NCI-H510A (cell line): ENCODE measurements around the gene MISP.
"Not testable (repeated sequence)": the region's sequence is repeated elsewhere in the genome, so short reads cannot be mapped to it uniquely, and the experiment has no call there.

Experiments used
- DNase-seq: peaks from one replicate; lab custom pipeline; 2025; lab: John Stamatoyannopoulos, UW

Gene MISP

DNA sequence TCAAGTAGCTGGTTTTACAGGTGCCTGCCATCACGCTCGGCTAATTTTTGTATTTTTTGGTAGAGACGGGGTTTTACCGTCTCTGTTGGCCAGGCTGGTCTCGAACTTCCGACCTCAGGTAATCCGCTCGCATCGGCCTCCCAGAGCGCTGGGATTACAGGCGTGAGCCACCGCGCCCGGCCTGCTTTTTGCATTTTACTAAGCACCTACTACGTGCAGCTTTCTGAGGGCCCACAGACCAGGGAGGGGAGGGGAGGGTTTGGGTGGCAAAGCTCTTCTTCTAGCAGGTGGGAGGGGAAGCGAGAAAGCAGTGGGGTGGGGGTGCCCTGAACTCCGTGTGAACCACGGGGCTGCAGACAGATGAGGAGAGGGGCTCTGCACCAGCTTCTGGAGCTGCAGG is 27.2 kb upstream of the MISP start:
- no peak for DNase-seq

DNA sequence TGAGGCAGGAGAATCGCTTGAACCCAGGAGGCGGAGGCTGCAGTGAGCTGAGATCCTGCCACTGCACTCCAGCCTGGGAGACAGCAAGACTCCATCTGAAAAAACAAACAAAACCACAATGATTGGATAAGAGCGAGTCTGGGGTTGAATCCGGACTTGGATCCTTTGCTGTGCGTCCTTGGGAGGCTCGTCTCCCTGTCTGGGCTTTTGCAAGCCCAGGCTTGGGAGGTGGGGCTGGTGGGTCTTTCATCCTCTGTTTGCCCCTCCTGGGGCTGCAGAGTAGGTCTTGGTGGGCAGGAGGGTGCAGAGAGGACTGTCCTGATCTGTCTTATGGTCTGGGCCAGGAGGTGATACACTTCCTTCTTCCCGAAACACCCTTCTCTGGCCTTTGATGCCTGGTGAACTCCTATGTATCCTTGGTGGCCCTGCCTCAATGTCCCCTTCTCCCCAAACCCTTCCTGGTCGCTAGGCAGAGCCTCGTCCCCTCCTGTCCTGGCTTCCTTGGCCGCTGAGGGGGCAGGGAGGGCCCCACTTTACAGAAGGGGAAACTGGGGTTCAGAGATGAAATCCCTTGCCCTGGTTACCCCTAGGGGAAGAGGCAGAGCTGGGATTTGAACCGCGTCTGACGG is 25.3 kb upstream of the MISP start:
- no peak for DNase-seq

DNA sequence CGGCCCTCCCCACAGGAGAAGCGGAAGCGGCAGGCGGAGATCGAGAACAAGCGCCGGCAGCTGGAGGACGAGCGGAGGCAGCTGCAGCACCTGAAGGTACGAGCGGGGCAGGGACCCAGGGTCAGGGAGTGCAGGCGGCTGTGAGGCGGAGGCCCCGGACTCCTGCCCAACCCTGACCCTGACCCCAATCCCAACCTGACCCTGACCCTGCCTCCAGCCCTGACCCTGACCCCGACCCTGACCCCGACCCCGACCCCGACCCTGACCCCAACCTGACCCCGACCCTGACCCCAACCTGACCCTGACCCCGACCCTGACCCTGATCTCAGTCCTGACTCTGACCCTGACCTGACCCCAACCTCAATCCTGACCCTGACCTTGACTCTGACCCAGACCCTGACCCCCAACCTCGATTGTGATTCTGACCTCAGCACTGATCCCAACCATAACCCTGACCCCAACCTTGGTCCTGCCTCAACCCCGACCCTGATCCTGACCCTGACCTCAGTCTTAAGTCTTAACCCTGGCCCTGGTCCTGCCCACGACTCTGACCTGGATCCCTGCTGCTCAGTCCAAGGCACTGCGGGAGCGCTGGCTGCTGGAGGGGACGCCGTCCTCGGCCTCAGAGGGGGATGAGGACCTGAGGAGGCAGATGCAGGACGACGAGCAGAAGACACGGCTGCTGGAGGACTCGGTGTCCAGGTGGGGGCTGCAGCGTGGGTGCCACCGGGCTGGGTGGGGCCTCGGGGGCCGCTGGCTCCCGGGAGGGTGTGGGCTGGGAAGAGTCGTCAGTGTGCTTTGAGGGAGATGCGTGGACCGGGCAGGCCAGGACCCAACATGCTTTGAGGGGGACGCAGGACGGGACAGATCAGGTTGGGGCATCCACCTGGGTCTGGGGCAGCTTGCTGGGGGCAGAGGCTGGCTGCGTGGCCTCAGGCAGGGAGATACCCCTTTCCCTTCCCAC is 23.6 kb upstream of the MISP start:
- DNase-seq, result no peak

DNA sequence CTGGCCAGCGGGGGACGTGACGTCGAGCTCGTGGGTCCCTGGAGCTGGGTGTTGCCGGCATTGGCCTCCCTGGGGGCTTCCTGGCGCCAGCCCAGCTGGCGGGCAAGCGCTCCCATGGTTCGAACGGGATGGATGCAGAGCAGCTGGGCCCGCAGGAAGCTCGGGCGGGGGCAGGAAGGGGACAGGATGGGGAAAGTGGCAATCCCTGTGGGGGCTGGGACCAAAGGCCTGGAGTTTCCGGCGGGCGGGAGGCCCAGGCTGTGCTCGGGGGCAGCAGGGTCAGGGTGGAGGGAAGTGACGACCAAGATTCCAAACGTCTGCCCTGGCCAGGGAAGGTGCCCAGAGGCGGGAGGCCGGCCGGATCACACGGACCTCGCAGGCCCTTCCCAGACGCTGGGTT is 22.9 kb upstream of the MISP start:
- DNase-seq, result no peak

DNA sequence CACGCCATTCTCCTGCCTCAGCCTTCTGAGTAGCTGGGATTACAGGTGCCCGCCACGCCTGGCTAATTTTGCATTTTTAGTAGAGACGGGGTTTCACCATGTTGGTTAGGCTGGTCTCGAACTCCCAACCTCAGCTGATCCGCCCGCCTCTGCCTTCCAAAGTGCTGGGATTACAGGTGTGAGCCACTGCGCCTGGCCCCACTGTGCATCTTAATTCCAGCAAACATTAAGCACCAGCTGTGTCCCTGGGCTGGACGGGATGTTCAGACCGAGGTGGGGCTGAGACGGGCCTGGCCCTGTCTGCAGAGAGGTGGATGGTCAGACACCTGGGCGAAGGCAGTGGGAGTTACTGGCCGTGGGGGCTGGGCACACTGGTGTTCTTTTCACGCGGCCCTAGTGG is 21.3 kb upstream of the MISP start:
- DNase-seq, result not testable (repeated sequence)

DNA sequence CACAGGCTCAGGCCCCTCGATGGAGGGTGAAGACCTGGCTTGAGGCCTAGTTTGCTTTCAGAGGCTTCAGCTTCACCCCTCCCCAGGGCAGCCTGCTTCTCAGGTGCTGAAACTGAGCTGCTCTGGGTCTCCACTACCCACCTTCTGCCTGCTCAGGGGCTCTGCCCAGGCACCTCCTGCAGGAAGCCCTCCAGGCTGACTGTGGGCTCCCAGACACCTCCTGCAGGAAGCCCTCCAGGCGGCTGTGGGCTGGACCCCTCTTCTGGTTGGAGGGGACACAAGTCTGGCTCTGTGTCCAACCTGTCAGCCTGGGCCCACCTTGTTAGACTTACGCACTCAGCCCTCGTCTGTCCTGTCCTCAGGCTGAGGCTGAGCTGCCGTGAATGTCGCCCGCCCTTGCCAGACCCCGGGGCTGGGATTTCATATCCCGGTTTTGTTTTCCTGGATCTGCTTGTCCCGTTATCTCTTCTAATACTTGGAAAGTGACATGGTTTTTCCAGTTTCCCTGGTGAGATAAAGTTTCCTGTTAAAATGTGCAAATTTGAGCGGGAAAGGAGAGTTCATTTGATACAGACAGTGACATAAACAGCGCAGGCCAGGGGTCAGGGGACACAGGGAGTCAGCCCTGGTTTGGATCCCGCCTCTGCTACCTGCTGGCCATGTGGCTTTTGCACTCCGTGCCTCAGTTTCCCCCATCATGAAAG is 20.8 kb upstream of the MISP start:
- no peak for DNase-seq

DNA sequence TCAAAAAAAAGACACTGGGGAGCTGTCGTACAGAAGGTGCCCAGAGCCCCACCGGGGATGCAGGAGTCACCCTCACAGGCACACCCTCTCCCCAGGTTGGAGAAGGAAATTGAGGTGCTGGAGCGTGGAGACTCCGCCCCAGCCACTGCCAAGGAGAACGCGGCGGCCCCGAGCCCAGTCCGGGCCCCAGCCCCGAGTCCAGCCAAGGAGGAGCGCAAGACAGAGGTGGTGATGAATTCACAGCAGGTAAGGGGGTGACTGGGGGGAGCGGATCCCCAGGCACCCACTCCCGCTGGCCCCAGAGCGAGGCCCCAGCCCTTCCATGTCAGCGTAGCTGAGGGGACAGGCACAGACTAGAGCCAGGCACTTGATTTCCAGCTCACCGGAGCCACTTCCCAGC is 19.9 kb upstream of the MISP start:
- DNase-seq, result no peak

DNA sequence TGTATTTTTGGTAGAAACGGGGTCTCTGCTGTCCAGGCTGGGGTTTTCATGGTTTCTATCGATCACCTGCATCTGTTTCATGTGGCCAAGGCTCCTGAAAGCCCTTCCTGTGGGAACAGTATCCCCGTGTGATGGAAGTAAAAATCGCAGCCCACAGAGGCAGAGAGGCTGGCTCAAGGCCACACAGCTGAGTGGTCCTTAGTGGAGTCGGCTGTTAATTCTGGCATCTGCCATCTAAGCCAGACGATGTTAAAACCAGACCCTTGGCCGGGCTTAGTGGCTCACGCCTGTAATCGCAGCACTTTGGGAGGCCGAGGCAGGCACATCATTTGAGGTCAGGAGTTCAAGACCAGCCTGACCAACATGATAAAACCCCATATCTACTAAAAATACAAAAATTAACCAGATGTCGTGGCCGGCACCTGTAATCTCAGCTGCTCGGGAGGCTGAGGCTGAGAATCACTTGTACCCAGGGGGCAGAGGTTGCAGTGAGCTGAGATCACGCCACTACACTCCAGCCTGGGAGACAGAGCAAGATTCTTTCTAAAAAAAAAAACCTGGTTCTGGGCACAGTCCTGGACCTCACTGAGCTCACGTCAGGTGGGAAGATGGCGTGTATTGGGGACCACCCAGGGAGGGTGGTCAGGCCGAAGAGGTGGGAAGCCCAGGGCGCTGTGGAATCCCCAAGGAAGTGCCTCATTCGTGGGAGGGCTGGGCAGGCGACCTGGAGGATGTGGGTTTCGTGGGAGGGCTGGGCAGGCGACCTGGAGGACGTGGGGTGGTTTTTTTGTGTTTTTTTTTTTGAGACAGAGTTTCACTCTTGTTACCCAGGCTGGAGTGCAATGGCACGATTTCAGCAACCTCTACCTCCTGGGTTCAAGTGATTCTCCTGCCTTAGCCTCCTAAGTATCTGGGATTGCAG is 18.5 kb upstream of the MISP start:
- no peak for DNase-seq

DNA sequence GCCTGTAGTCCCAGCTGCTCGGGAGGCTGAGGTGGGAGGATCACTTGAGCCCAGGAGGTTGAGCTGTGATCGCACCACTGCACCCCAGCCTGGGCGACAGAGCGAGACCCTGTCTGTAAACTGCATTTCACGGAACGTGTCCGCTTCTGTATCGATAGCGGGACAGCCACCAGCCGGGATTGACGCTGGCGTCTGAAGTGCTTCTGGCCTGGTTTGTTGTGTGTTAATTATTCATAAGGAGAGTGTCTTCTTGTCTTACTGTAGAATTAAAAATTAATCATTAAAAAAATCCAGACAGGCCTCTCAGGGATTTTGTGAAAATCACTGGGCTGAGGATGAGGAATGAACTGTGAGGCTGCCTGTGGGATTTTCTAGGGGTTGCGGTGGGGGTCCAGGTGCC is 16.2 kb upstream of the MISP start:
- DNase-seq, result no peak

DNA sequence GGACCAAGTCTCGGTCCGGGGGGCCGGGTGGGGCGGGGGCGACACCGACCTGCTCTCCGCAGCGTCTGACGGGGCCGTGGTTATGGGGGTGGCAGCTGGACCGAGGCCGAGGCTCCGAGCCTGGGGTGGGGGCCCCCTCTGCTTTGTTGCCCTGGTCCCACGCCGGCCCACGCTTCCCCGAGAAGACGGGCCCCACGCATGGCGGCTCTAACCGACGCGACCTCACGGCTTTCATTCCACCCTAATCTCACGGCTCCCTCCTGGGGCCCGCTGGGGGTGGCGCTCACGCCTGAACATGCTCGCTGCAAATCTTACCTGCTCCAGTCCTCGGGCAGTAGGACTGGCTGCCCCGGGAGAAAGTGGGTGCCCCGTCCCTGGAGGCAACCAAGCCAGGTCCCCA is 14.8 kb upstream of the MISP start:
- DNase-seq, result no peak

DNA sequence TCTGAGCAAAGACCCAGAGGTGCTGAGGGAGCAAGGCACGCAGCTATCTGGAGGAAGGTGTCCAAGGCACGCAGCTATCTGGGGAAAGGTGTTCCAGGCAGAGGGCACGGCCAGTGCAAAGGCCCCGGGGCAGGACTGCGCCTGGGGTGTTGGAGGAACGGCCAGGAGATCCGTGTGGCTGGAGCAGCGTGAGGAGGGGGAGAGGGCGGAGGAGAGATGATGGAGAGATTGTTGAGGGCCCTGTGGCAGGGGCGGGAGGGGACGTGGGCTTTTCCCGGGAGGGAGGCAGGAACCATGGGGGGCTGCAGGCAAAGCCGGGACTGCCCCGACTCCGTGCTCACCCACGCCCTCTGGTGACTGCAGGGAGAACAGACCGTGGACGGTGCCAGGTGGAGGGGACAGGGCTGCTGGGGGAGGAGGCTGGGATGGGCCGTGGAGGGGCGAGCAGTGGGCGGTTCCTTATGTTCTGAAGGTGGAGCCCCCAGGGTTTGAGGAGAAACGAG is 13.3 kb upstream of the MISP start:
- no peak for DNase-seq

DNA sequence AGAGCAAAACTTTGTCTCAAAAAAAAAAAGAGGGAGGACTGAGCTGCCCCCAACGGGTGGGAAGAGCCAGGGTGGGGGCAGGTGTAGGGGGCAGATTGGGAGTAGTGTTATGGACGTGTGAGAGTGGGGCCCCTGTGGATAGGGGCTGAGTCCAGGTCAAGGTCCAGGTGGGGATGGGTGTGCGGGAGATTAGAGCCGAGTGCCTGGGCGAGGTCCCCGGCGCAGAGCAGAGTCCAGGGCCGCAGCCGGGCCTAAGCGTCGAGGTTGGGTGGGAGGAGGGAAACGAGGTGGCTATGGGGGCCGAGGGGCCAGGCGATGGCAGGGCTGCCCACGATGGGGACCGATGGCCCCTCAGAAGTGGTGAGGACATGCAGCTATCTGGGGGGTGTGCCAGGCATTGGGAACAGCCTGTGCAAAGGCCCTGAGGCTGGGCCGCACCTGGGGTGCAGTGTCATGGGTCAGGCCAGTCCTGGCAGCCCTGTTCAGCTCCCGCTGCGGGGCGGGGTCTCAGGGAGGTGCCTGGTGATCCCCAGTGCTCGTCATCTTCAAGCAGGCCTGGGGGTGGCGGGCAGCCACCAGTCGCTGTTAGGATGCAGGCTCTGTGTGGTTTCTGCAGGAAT is 12.3 kb upstream of the MISP start:
- no peak for DNase-seq

DNA sequence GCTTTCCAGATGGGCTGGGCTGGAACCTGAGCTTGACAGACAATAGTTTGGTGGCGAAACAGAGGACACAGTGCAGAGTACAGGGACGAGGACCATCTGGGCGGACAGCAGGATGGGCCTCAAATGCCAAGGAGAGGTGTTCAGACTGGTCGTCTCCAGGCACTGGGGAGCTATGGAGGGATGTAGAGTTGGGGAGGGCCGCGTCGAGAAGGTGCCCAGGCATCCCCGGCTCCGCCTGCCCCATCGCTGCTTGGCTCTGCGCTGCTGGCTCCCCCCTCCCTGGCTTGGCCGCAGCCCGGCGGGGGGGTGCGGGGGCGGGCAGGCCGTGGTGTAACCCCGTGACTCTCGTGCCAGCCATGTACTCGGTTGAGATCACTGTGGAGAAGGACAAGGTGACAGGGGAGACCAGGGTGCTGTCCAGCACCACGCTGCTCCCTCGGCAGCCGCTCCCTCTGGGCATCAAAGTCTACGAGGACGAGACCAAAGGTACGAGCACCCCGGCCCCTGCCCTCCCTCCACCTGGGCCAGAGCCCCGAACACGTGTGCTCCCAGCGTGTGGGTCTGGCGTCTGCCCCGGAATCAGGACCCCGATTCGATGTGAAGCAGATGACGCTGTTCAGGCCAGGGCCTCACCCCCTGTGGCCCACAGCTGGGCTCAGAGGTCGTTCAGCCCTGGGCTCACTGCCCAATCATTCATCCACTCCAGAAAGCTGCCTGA is 10.8 kb upstream of the MISP start:
- DNase-seq, result no peak

DNA sequence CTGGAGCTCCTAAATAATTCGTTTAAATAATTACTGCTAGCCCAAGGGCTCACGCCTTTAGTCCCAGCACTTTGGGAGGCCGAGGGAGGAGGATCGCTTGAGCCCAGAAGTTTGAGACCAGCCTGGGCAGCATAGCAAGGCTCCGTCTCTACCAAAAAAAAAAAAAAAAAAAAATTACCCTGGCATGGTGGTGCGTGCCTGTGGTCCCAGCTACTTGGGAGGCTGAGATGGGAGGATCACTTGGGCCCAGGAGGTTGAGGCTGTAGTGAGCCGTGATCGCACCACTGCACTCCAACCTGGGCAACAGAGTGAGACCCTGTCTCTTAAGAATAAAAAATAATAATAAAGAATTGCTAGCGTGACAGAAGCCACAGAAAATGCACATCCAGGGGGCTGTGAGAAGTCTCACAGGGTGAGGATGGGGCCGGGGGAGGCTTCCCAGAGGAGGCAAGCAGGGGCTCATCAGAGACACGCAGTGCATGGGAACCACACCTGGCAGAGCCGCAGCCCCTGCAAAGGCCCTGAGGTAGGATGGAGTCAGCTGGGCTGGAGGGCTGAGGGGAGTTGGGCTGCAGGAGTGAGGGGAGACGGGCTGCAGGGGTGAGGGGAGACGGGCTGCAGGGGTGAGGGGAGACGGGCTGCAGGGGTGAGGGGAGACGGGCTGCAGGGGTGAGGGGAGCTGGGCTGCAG is 10.0 kb upstream of the MISP start:
- DNase-seq, result not testable (repeated sequence)

DNA sequence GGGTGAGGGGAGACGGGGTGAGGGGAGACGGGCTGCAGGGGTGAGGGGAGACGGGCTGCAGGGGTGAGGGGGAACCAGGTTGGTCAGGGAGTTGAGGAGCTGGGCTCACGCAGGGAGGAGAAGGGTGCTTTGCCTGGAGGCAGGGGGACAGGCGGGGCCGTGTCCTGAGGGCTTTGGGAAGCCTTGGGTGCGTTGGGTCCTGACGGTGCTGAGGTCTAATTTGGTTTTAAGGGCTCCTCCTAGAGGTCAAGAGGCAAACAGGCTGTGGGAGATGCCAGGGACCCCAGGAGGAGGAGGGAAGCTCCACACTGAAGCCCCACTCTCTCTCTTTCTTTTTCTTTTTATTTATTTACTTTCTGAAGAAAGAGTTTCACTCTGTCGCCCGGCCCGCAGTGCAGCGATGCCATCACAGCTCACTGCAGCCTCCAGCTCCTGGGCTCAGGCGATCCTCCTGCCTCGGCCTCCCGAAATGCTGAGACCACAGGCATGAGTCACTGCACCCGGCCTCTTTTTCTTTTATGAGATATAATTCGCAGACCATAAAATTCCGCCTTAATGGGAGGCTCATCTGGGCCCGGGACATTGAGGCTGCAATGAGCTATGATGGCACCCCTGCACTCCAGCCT is 9.3 kb upstream of the MISP start:
- no peak for DNase-seq

DNA sequence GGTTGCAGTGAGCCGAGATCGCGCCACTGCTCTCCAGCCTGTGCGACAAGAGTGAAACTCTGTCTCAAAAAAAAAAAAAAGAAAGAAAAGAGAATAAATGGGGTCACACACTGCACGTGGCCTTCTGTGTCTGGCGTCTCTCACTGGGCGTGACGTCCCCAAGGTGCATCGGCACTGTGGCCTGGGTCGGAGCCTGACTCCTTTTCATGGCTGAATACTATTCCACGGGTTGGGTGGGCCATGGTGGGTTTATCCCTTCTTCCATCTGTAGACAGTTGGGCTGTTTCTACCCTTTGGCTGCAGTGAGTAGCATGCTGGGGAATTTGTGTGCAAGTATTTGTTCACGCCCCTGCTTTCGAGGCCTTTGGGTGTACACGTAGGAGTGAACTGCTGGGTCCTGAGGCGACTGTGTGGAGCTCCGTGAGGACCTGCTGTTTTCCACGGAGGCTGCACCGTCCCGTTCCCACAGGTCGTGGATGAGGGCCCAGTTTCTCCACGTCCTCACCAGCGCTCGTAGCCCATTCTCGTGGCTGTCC is 8.3 kb upstream of the MISP start:
- no peak for DNase-seq

DNA sequence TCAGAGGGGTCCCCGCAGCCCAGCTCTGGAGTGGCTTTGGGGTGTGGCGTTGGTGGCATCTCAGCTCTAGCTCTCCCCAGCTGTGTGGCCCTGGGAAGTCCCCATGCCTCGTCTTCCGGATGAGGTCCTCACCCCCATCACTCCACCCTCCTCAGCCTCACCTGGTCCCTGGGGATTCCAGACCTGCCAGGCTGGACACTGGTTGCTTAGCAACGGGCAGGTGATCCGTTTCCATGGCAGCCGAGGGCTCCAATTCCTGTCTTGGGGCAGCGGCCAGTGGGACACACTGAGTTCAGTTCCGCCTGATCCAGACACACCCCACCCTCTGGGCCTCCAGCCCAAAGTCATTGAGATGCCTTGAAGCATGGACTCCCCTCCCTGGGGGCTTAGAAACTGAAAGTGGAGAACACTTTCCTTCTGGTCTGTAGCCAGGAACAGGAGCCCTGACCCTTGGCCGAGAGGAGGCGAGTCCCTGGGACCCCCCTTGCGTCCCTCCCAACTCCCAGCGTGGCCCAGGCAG is 7.7 kb upstream of the MISP start:
- DNase-seq, result no peak

DNA sequence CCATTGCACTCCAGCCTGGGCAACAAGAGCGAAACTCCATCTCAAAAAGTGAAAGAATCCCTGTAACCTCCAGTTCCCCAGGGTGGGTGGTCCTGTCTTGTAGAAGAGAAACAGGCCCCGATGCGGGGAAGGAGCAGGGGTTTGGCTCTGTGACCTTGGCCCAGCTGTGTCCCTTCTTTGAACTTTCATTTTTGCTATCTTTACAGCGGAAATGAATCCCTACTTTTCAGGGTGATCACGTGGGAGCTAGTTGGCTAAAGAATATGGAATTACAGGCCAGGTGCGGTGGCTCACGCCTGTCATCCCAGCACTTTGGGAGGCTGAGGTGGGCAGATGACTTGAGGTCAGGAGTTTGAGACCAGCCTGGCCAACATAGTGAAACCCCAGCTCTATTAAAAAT is 5.8 kb upstream of the MISP start:
- DNase-seq, result not testable (repeated sequence)
